OCI-LY7 (cell line): ENCODE measurements around the gene TPSD1. TPM values are rescaled to one million over a fixed set of nuclear protein-coding genes. Genes with fewer than 3 reads are reported as not detected.
"Not testable (repeated sequence)": the region's sequence is repeated elsewhere in the genome, so short reads cannot be mapped to it uniquely, and the experiment has no call there.

Experiments
- Bru-seq: library from RNA; stranded (reverse); fragments of 400-500 nt; gene quantifications from one replicate; lab custom pipeline; 2021; lab: Mats Ljungman, UMichigan
- BruChase-seq, 2 experiments: library from RNA; stranded (reverse); fragments of 400-500 nt; gene quantifications; one replicate each; lab custom pipeline; 2021; lab: Mats Ljungman, UMichigan
- BruUV-seq: library from RNA; stranded (reverse); fragments of 400-500 nt; replicated peaks from 2 replicates; lab custom pipeline; 2021; lab: Mats Ljungman, UMichigan
- CTCF ChIA-PET: fragments of 300-600 bp; sonication (Branson Sonifier 250); formaldehyde crosslinking; loops from one replicate; lab custom pipeline; 2022; ENCODE audit warnings: antibody characterized with exemption; ENCODE audit not compliant: unreplicated experiment; lab: Charles Lee
- POLR2A ChIA-PET: fragments of 300-600 bp; sonication (Branson Sonifier 250); formaldehyde crosslinking; loops from one replicate; lab custom pipeline; 2022; ENCODE audit warnings: antibody characterized with exemption; lab: Charles Lee
- DNase-seq: peaks from one replicate; pipeline ENCODE4 v3.0.0-alpha.2; 2015; ENCODE audit warnings: low spot score
- H2AFZ ChIP-seq: fragments of 200-600 bp; sonication (generic), shearing (Covaris generic); 2 replicates; pipeline ENCODE4 v1.6.1; 2014; ENCODE audit warnings: mild to moderate bottlenecking, antibody characterized with exemption, low read length, moderate library complexity
- H3K27ac ChIP-seq: fragments of 200-600 bp; sonication (generic); 2 replicates; pipeline ENCODE4 v1.5.1; 2014; ENCODE audit warnings: mixed run types, low read depth, mild to moderate bottlenecking, moderate library complexity, low read length, inconsistent platforms; ENCODE audit not compliant: poor library complexity, severe bottlenecking
- H3K36me3 ChIP-seq: fragments of 200-600 bp; sonication (generic); 2 replicates; pipeline ENCODE4 v1.6.1; 2014; ENCODE audit warnings: mild to moderate bottlenecking, antibody characterized with exemption, low read length, moderate library complexity, mixed read lengths; ENCODE audit not compliant: insufficient read depth
- H3K4me1 ChIP-seq: fragments of 200-600 bp; sonication (generic); 2 replicates; pipeline ENCODE4 v1.5.1; 2014; ENCODE audit warnings: mild to moderate bottlenecking, low read length; ENCODE audit not compliant: insufficient read depth, poor library complexity, severe bottlenecking
- H3K4me2 ChIP-seq: fragments of 200-600 bp; sonication (generic); 2 replicates; pipeline ENCODE4 v1.6.1; 2014; ENCODE audit warnings: mild to moderate bottlenecking, low read length
- H3K4me3 ChIP-seq: fragments of 200-600 bp; sonication (generic); 2 replicates; pipeline ENCODE4 v1.5.1; 2014; ENCODE audit warnings: mild to moderate bottlenecking, low read depth, low read length; ENCODE audit not compliant: poor library complexity, severe bottlenecking
- H3K79me2 ChIP-seq: fragments of 200-600 bp; sonication (generic); 2 replicates; pipeline ENCODE4 v1.6.1; 2016; ENCODE audit warnings: low read depth, mild to moderate bottlenecking, low read length, moderate library complexity, mixed read lengths; ENCODE audit not compliant: insufficient read depth
- H3K9me2 ChIP-seq: fragments of 200-600 bp; sonication (generic); 2 replicates; pipeline ENCODE4 v1.6.1; 2016; ENCODE audit warnings: mild to moderate bottlenecking, low read length, mixed read lengths; ENCODE audit not compliant: insufficient read depth
- H3K9me3 ChIP-seq: fragments of 200-600 bp; sonication (generic); 2 replicates; pipeline ENCODE4 v1.6.1; 2014; ENCODE audit warnings: mild to moderate bottlenecking, mixed run types, low read length, mixed read lengths
- H4K20me1 ChIP-seq: fragments of 200-600 bp; sonication (generic); 2 replicates; pipeline ENCODE4 v1.6.1; 2014; ENCODE audit warnings: mild to moderate bottlenecking, antibody characterized with exemption, low read length, moderate library complexity, mixed read lengths; ENCODE audit not compliant: insufficient read depth
- CTCF ChIP-seq: fragments of 200-600 bp; sonication (generic); conservative IDR thresholded peaks from 2 replicates; pipeline ENCODE4 v1.5.1; 2014; ENCODE audit warnings: mild to moderate bottlenecking, antibody characterized with exemption, low read length, moderate library complexity, mixed read lengths
- EZH2phosphoT487 ChIP-seq: fragments of 200-600 bp; sonication (generic); IDR thresholded peaks from 2 replicates; pipeline ENCODE4 v1.6.1; 2018; ENCODE audit warnings: low read depth, borderline replicate concordance, mild to moderate bottlenecking, mixed run types, antibody characterized with exemption, low read length, moderate library complexity, mixed read lengths
- intact Hi-C: fragments of 100-400 bp; cut with micrococcal nuclease; formaldehyde crosslinking; loops from one replicate; pipeline ENCODE4 v1.10.0; 2022; ENCODE audit not compliant: unreplicated experiment
- long read RNA-seq: library from polyadenylated mRNA; stranded (forward); transcript quantifications from one replicate; pipeline ENCODE4 v2.0.0, GENCODE V29; 2022
- total RNA-seq, 2 experiments: library from RNA; depleted of rRNA in 1 of 2; stranded (reverse); fragments of >200 nt in 1 of 2; shearing (Covaris generic) in 1 of 2; gene quantifications; 2 replicates each; pipeline ENCODE4 v1.2.3, GENCODE V29; 2014 to 2022

The TPSD1 gene
- total RNA-seq (2014; rRNA removed; shearing (Covaris generic)): not detected in 2 replicates
- total RNA-seq (2022): not detected in 2 replicates
- not detected for Bru-seq, nascent RNA
- not detected for BruChase-seq, experiment 1, labeled RNA remaining after a 6-hour chase
- not detected for BruChase-seq, experiment 2, labeled RNA remaining after a 2-hour chase
- long read RNA-seq: 0 reads

- POLR2A ChIA-PET: not testable (repeated sequence)
- CTCF ChIA-PET: interaction anchor here (0.6 kb wide), 1 partner anchor 87 kb away, joined by 5 read pairs; no protein-coding TSS in a partner anchor
Observed at GRCh38 chr16:1255276-1256122, at the start of gene TPSD1. TSS of gene TPSD1 (plus strand) at chr16:1256069. CDS start at chr16:1256281, 212 bp downstream.

GRCh38 chr16:1206326-1206725 is 49.5 kb upstream of the TPSD1 start:
- DNase-seq: no peak
- intact Hi-C loops: no loop called here
- H3K4me2 ChIP-seq: no peak overlapping the region
- no peak overlapping the region for H2AFZ ChIP-seq
- no peak for TF ChIP-seq EZH2phosphoT487
- no peak for TF ChIP-seq CTCF
- no peak overlapping the region for H3K4me3 ChIP-seq
- ChIA-PET POLR2A (no interaction called here), CTCF (interaction anchor here (0.6 kb wide), 1 partner anchor 90 kb away, joined by 7 read pairs; no protein-coding TSS in a partner anchor)
- no peaks in the 10 kb centered on the region for H3K4me1 ChIP-seq
- no peaks in the 10 kb centered on the region for H3K79me2 ChIP-seq
- H3K36me3 ChIP-seq: no peaks in the 10 kb centered on the region
- no TSS peak for BruUV-seq
- no peaks in the 10 kb centered on the region for H3K9me2 ChIP-seq
- H4K20me1 ChIP-seq: no peaks in the 10 kb centered on the region
- H3K27ac ChIP-seq: no peak overlapping the region
- no peaks in the 10 kb centered on the region for H3K9me3 ChIP-seq

More at GRCh38 chr16:1255276-1256122, at the start of gene TPSD1:
- H3K9me3 ChIP-seq, H3K79me2 ChIP-seq, BruUV-seq, H2AFZ ChIP-seq, H3K36me3 ChIP-seq, DNase-seq, H3K4me1 ChIP-seq, H4K20me1 ChIP-seq, H3K4me2 ChIP-seq, intact Hi-C loops, H3K27ac ChIP-seq, H3K9me2 ChIP-seq, H3K4me3 ChIP-seq: not testable (repeated sequence)

- no peak overlapping the region for H3K27ac ChIP-seq
- no TSS peak for BruUV-seq
- no peaks in the 10 kb centered on the region for H3K9me2 ChIP-seq
- no peak overlapping the region for H2AFZ ChIP-seq
- no peaks in the 10 kb centered on the region for H3K4me1 ChIP-seq
- H3K4me2 ChIP-seq: no peak overlapping the region
- TF ChIP-seq EZH2phosphoT487: no peak
- TF ChIP-seq CTCF: no peak
- no peak for DNase-seq
- H3K9me3 ChIP-seq: no peaks in the 10 kb centered on the region
- H3K79me2 ChIP-seq: no peaks in the 10 kb centered on the region
- no peaks in the 10 kb centered on the region for H3K36me3 ChIP-seq
- CTCF ChIA-PET: interaction anchor here (0.6 kb wide), 1 partner anchor 90 kb away, joined by 7 read pairs; no protein-coding TSS in a partner anchor
- intact Hi-C loops: no loop called here
- POLR2A ChIA-PET: no interaction called here
- H4K20me1 ChIP-seq: no peaks in the 10 kb centered on the region
- no peak overlapping the region for H3K4me3 ChIP-seq
Observed at GRCh38 chr16:1206786-1207185, 49.1 kb upstream of the TPSD1 start.
